Medulla oblongata (tissue), 1 donor: Measurements from ENCODE around the gene MIA2.

Experiments
- DNase-seq: peaks from one replicate; pipeline ENCODE4 v3.0.0-alpha.2; 2015; ENCODE audit errors: extremely low spot score

Gene MIA2

GRCh38 chr14:39434401-39434800, 200.7 kb downstream of the MIA2 start:
- no peak for DNase-seq

GRCh38 chr14:39435241-39435640, 201.5 kb downstream of the MIA2 start:
- DNase-seq: no peak
